ENCODE measurements around the gene PUM1.

The PUM1 gene

DNA sequence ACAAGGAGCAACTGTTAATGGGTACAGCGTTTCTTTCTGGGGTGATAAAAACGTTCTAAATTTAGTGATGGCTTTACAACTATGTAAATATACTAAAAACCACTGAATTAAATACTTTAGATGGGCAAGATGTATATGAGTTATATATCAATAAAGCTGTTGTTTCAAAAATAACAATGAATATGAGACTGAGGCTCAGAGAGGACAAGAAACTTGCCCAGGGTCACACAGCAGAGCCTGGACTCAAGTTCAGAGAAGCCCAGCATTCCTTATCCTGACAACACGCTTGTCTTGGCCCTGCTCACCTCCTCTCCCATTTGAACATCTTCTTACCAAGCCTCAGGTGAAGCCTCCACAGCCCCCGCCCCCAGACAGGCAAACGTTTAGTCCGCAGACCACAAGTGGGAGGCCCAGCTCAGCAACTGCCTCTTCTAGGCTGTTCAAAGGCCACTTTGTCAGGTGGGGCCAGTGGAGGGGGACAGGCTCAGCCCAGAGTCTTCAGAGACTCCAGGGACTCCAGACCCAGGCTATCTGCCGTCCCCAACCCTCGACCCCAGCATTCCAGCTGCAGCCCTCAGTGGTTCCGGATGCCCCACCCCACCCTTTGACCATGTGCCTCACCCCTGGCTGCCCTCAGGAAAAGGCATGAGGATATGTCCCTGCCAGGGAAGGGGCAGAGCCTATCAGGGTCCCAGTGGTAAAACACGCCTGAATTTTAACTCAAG, 174.9 kb downstream of the PUM1 start:
- CTCF ChIA-PET = no interaction called here
- POLR2A ChIA-PET = no interaction called here
- no peak for TF ChIP-seq SUZ12 (IDR thresholded peaks at IDR 0.05)
- no peak for TF ChIP-seq NFRKB (IDR thresholded peaks at IDR 0.05)
- TF ChIP-seq HDGF (IDR thresholded peaks at IDR 0.05; ENCODE audit: borderline replicate concordance) = no peak
- no peak for TF ChIP-seq TARDBP (IDR thresholded peaks at IDR 0.05)
- no peak for TF ChIP-seq BHLHE40 (IDR thresholded peaks at IDR 0.05; ENCODE audit: borderline replicate concordance)
- TF ChIP-seq, protein P1, sequence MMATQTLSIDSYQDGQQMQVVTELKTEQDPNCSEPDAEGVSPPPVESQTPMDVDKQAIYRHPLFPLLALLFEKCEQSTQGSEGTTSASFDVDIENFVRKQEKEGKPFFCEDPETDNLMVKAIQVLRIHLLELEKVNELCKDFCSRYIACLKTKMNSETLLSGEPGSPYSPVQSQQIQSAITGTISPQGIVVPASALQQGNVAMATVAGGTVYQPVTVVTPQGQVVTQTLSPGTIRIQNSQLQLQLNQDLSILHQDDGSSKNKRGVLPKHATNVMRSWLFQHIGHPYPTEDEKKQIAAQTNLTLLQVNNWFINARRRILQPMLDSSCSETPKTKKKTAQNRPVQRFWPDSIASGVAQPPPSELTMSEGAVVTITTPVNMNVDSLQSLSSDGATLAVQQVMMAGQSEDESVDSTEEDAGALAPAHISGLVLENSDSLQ (IDR thresholded peaks at IDR 0.05) = no peak
- DNase-seq (ENCODE audit: extremely low spot score) = no peak

DNA sequence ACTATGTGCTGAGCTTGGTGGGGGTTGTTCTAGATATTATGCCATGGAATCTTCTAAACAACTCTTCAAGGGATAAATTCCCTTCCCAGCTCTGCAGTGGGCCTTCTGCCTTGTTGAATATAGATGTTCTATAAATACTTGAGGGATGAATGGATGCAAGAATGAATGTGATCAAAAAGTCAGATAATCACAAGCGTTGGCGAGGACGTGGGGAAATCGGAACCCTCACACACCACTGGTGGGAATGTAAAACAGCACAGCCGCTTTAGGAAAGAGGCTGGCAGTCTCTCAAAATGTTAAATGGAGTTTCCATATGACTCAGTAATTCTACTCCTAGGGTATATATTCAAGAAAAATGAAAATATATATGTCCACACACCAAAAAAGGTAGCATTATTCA, 176.0 kb downstream of the PUM1 start:
- ChIA-PET POLR2A (no interaction called here), CTCF (no interaction called here)
- DNase-seq (ENCODE audit: extremely low spot score) = no peak
- no peak for TF ChIP-seq SP1 (IDR thresholded peaks at IDR 0.05)
- no peak for TF ChIP-seq TARDBP (IDR thresholded peaks at IDR 0.05)
- no peak for TF ChIP-seq ZNF384 (IDR thresholded peaks at IDR 0.05)
- TF ChIP-seq FOXA1 (IDR thresholded peaks at IDR 0.05) = no peak
- no peak for TF ChIP-seq ARNT (IDR thresholded peaks at IDR 0.05)
- TF ChIP-seq CTBP1 (IDR thresholded peaks at IDR 0.05; ENCODE audit: borderline replicate concordance) = no peak
- no peak for TF ChIP-seq NFRKB (IDR thresholded peaks at IDR 0.05)
- TF ChIP-seq HDGF (IDR thresholded peaks at IDR 0.05; ENCODE audit: borderline replicate concordance) = no peak
- TF ChIP-seq LEF1 (IDR thresholded peaks at IDR 0.05; ENCODE audit: borderline replicate concordance) = no peak
- TF ChIP-seq, protein P1 (IDR thresholded peaks at IDR 0.05) = no peak

DNA sequence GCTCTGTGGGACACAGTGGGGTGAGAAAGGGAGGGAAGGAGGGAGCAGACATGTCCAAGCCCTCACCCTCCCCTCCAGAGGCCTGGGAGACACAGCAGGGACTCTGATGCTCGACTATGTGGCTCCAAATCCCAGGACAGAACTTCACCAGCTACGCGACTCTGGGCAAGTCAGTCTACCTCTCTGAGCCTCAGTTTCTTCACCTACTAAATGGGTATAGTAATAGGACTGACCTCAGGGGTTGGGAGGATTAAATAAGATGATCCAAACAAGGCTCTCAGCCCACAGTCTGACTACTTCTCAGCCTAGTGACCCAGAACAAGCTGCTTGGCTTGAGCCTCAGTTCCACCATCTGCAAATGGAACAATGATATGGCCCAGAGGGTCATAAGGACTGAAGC, 176.5 kb downstream of the PUM1 start:
- ChIA-PET POLR2A (no interaction called here), CTCF (interaction anchor here (1.8 kb wide), 1 partner anchor 87 kb away, joined by 6 read pairs; no protein-coding TSS in a partner anchor)
- DNase-seq (ENCODE audit: extremely low spot score) = no peak
- TF ChIP-seq NFRKB (IDR thresholded peaks at IDR 0.05) = no peak
- TF ChIP-seq ZNF384 (IDR thresholded peaks at IDR 0.05) = no peak
- TF ChIP-seq TARDBP (IDR thresholded peaks at IDR 0.05) = no peak
- TF ChIP-seq BHLHE40 (IDR thresholded peaks at IDR 0.05; ENCODE audit: borderline replicate concordance) = no peak
- TF ChIP-seq, protein P1 (IDR thresholded peaks at IDR 0.05) = no peak
- no peak for TF ChIP-seq L3MBTL2 (conservative IDR thresholded peaks at IDR 0.05)
- TF ChIP-seq CTBP1 (IDR thresholded peaks at IDR 0.05; ENCODE audit: borderline replicate concordance) = no peak
- no peak for TF ChIP-seq SUZ12 (IDR thresholded peaks at IDR 0.05)
- no peak for TF ChIP-seq ELF4 (IDR thresholded peaks at IDR 0.05)
- no peak for TF ChIP-seq HDGF (IDR thresholded peaks at IDR 0.05; ENCODE audit: borderline replicate concordance)
- no peak for TF ChIP-seq LEF1 (IDR thresholded peaks at IDR 0.05; ENCODE audit: borderline replicate concordance)
- TF ChIP-seq FOXM1 (IDR thresholded peaks at IDR 0.05; ENCODE audit: borderline replicate concordance) = no peak
- TF ChIP-seq ARNT (IDR thresholded peaks at IDR 0.05) = no peak
- no peak for TF ChIP-seq FOXK2 (IDR thresholded peaks at IDR 0.05)
- no peak for TF ChIP-seq FOXA1 (IDR thresholded peaks at IDR 0.05)
- TF ChIP-seq SP1 (IDR thresholded peaks at IDR 0.05) = no peak

DNA sequence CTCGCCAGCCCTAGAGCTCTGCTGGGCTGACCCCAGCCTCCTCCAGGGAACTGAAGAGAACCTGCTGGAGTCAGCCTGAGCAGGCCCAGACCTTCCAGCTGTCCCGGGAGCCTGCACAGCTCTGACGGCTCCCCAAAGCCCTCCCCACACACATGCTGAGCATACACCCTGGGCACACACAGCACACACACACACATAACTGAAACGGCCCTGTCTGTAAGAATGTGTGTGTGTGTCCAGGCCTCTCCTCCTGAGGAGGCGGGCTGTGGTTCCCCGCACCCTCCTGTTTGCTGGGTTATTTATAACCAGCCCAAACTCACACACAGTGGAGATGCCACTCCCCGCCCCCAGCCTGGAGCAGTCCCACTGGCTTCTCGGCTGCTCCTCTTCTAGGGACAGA, 177.1 kb downstream of the PUM1 start:
- DNase-seq (ENCODE audit: extremely low spot score) = no peak
- POLR2A ChIA-PET = no interaction called here
- CTCF ChIA-PET = interaction anchor here (1.8 kb wide), 1 partner anchor 87 kb away, joined by 6 read pairs; no protein-coding TSS in a partner anchor
- no peak for TF ChIP-seq LEF1 (IDR thresholded peaks at IDR 0.05; ENCODE audit: borderline replicate concordance)
- no peak for TF ChIP-seq FOXK2 (IDR thresholded peaks at IDR 0.05)
- no peak for TF ChIP-seq CTBP1 (IDR thresholded peaks at IDR 0.05; ENCODE audit: borderline replicate concordance)
- TF ChIP-seq, protein P1 (IDR thresholded peaks at IDR 0.05) = no peak
- no peak for TF ChIP-seq BHLHE40 (IDR thresholded peaks at IDR 0.05; ENCODE audit: borderline replicate concordance)
- TF ChIP-seq L3MBTL2 (conservative IDR thresholded peaks at IDR 0.05) = no peak
- no peak for TF ChIP-seq ZNF384 (IDR thresholded peaks at IDR 0.05)
- no peak for TF ChIP-seq ARNT (IDR thresholded peaks at IDR 0.05)
- TF ChIP-seq SUZ12 (IDR thresholded peaks at IDR 0.05) = no peak
- TF ChIP-seq FOXA1 (IDR thresholded peaks at IDR 0.05) = no peak
- TF ChIP-seq NFRKB (IDR thresholded peaks at IDR 0.05) = no peak
- no peak for TF ChIP-seq FOXM1 (IDR thresholded peaks at IDR 0.05; ENCODE audit: borderline replicate concordance)

DNA sequence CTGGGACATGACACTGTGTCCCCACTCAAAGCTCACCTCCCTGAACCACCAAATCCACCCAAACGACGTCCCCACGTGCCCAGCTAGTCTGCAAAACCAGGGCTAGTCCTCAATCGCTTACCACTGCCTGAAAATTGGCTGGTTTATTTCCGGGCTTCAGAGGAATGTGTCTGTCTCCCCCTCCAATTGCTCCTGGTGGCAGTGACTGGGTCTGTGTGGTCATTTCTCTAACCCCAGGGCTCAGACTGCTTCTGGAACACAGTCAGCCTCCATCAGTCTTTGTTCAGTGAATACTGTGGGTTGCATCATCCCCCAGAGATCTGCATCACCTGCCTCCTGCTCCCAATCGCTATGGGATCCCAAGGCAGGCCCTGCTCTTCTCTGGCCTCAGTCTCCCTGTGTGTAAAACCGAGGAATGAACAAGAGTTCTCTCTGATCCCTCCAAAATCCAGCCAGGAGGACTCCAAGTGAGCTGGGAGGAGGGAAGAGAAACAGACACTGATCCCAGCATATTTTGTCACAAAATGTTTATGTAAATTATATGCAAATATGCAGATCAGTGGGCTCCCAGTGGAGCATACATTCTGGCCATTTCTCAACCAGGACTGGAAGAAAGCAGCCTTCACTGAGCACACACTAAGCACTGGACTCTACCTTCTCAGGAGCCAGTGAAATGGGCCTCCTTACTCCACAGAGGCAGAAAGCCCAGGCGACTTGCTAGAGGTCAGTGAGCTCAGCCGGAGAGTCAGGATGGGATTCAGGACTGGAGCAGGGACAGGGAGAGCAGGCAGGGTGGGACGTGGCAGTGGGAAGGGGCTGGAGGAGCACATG, 177.8 kb downstream of the PUM1 start:
- no peak for DNase-seq (ENCODE audit: extremely low spot score)
- ChIA-PET POLR2A (no interaction called here), CTCF (interaction anchor here (0.6 to 1.8 kb wide), 2 partner anchors 59 to 86 kb away, joined by 3 to 6 read pairs; no protein-coding TSS in a partner anchor)
- TF ChIP-seq SP1 (IDR thresholded peaks at IDR 0.05) (no peak), FOXA1 (IDR thresholded peaks at IDR 0.05) (no peak), ARNT (IDR thresholded peaks at IDR 0.05) (no peak), NFRKB (IDR thresholded peaks at IDR 0.05) (no peak), HDGF (IDR thresholded peaks at IDR 0.05; ENCODE audit: borderline replicate concordance) (no peak), LEF1 (IDR thresholded peaks at IDR 0.05; ENCODE audit: borderline replicate concordance) (no peak), SUZ12 (IDR thresholded peaks at IDR 0.05) (no peak), ZNF384 (IDR thresholded peaks at IDR 0.05) (no peak), FOXM1 (IDR thresholded peaks at IDR 0.05; ENCODE audit: borderline replicate concordance) (no peak), FOXK2 (IDR thresholded peaks at IDR 0.05) (no peak), BHLHE40 (IDR thresholded peaks at IDR 0.05; ENCODE audit: borderline replicate concordance) (no peak), TARDBP (IDR thresholded peaks at IDR 0.05) (no peak), ELF4 (IDR thresholded peaks at IDR 0.05) (no peak), L3MBTL2 (conservative IDR thresholded peaks at IDR 0.05) (no peak)
- TF ChIP-seq, protein P1 (IDR thresholded peaks at IDR 0.05) = no peak

All from HEK293T (cell line).